ENCODE measurements around the gene COL23A1. TPM values are rescaled to one million over a fixed set of nuclear protein-coding genes. Genes with fewer than 3 reads are reported as not detected.

The COL23A1 gene
- total and polyA plus RNA-seq, 2 experiments from 2014 or later, result 4.8 to 8.2 TPM

DNA sequence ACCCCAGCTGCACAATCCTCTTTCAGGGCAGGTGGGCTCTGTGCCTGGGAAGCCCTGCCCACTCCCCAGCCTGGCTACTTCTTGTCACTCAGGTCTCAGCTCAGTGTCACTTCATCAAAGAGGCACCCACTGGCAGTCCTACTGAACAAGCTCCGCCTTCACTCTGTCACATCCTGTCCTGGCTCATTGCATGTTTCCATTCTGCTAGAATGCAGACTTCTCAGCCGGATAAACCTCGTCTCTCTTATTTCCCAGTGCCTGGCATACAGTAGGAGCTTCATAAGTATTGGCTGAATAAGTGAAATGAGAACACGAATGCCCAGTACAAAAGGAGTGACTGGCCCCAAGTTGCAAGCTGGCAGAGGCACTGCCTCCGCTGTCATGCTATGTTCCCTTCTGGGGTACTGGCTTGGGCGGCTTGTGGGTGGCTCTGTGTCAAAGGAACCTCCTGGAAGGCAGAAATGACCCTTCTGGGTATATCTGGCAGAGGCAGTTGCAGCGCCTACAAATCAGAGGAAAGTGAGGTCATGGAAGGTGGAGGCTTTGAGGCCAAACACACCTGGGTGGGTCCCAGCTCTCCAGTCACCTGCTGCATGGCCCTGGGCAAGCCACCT lies 259.3 kb downstream of the COL23A1 start:
- no peak overlapping the region for H3K4me2 ChIP-seq
- peaks cover 8% of the 10 kb centered on the region for H3K27me3 Mint-ChIP-seq (ENCODE audit: insufficient read depth, low read depth, poor library complexity)
- peaks cover 22% of the 10 kb centered on the region for H3K4me1 Mint-ChIP-seq
- no peak overlapping the region; the same call in 2 of the 3 replicates for H3K4me3 Mint-ChIP-seq
- no peaks in the 10 kb centered on the region for H3K9me3 Mint-ChIP-seq
- H2AFZ ChIP-seq, result no peak overlapping the region
- H3K36me3 Mint-ChIP-seq (ENCODE audit: low read depth), result no peaks in the 10 kb centered on the region
- ATAC-seq (no peak), DNase-seq (ENCODE audit: low spot score) (no peak)
- peak overlapping the region; percentile 77; the same call in 1 of the 2 replicates for H3K27ac Mint-ChIP-seq
- H3K27me3 ChIP-seq (ENCODE audit: insufficient read depth), result no peaks in the 10 kb centered on the region
- no peaks in the 10 kb centered on the region for H3F3A ChIP-seq (replicated peaks; ENCODE audit: low read depth)
- no peaks in the 10 kb centered on the region for H4K20me1 ChIP-seq (replicated peaks; ENCODE audit: insufficient read depth)
- no peak overlapping the region for H3K27ac ChIP-seq (ENCODE audit: low read depth)
- H3K79me2 ChIP-seq (replicated peaks; ENCODE audit: insufficient read depth), result no peaks in the 10 kb centered on the region
- peaks cover 7% of the 10 kb centered on the region for H3K4me1 ChIP-seq (ENCODE audit: insufficient read depth)
- TF ChIP-seq, protein P1, sequence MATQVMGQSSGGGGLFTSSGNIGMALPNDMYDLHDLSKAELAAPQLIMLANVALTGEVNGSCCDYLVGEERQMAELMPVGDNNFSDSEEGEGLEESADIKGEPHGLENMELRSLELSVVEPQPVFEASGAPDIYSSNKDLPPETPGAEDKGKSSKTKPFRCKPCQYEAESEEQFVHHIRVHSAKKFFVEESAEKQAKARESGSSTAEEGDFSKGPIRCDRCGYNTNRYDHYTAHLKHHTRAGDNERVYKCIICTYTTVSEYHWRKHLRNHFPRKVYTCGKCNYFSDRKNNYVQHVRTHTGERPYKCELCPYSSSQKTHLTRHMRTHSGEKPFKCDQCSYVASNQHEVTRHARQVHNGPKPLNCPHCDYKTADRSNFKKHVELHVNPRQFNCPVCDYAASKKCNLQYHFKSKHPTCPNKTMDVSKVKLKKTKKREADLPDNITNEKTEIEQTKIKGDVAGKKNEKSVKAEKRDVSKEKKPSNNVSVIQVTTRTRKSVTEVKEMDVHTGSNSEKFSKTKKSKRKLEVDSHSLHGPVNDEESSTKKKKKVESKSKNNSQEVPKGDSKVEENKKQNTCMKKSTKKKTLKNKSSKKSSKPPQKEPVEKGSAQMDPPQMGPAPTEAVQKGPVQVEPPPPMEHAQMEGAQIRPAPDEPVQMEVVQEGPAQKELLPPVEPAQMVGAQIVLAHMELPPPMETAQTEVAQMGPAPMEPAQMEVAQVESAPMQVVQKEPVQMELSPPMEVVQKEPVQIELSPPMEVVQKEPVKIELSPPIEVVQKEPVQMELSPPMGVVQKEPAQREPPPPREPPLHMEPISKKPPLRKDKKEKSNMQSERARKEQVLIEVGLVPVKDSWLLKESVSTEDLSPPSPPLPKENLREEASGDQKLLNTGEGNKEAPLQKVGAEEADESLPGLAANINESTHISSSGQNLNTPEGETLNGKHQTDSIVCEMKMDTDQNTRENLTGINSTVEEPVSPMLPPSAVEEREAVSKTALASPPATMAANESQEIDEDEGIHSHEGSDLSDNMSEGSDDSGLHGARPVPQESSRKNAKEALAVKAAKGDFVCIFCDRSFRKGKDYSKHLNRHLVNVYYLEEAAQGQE (IDR thresholded peaks at IDR 0.05; ENCODE audit: unreplicated experiment), result no peak
- no peak for TF ChIP-seq NANOG (IDR thresholded peaks at IDR 0.05; ENCODE audit: borderline replicate concordance)
- TF ChIP-seq CREB1 (CRISPR knock-in tag; IDR thresholded peaks at IDR 0.05; ENCODE audit: low read depth), result no peak
- TF ChIP-seq, protein P2, sequence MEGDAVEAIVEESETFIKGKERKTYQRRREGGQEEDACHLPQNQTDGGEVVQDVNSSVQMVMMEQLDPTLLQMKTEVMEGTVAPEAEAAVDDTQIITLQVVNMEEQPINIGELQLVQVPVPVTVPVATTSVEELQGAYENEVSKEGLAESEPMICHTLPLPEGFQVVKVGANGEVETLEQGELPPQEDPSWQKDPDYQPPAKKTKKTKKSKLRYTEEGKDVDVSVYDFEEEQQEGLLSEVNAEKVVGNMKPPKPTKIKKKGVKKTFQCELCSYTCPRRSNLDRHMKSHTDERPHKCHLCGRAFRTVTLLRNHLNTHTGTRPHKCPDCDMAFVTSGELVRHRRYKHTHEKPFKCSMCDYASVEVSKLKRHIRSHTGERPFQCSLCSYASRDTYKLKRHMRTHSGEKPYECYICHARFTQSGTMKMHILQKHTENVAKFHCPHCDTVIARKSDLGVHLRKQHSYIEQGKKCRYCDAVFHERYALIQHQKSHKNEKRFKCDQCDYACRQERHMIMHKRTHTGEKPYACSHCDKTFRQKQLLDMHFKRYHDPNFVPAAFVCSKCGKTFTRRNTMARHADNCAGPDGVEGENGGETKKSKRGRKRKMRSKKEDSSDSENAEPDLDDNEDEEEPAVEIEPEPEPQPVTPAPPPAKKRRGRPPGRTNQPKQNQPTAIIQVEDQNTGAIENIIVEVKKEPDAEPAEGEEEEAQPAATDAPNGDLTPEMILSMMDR (conservative IDR thresholded peaks at IDR 0.05; ENCODE audit: low read depth in 2 of 2), result no peak
- TF ChIP-seq, protein P3, sequence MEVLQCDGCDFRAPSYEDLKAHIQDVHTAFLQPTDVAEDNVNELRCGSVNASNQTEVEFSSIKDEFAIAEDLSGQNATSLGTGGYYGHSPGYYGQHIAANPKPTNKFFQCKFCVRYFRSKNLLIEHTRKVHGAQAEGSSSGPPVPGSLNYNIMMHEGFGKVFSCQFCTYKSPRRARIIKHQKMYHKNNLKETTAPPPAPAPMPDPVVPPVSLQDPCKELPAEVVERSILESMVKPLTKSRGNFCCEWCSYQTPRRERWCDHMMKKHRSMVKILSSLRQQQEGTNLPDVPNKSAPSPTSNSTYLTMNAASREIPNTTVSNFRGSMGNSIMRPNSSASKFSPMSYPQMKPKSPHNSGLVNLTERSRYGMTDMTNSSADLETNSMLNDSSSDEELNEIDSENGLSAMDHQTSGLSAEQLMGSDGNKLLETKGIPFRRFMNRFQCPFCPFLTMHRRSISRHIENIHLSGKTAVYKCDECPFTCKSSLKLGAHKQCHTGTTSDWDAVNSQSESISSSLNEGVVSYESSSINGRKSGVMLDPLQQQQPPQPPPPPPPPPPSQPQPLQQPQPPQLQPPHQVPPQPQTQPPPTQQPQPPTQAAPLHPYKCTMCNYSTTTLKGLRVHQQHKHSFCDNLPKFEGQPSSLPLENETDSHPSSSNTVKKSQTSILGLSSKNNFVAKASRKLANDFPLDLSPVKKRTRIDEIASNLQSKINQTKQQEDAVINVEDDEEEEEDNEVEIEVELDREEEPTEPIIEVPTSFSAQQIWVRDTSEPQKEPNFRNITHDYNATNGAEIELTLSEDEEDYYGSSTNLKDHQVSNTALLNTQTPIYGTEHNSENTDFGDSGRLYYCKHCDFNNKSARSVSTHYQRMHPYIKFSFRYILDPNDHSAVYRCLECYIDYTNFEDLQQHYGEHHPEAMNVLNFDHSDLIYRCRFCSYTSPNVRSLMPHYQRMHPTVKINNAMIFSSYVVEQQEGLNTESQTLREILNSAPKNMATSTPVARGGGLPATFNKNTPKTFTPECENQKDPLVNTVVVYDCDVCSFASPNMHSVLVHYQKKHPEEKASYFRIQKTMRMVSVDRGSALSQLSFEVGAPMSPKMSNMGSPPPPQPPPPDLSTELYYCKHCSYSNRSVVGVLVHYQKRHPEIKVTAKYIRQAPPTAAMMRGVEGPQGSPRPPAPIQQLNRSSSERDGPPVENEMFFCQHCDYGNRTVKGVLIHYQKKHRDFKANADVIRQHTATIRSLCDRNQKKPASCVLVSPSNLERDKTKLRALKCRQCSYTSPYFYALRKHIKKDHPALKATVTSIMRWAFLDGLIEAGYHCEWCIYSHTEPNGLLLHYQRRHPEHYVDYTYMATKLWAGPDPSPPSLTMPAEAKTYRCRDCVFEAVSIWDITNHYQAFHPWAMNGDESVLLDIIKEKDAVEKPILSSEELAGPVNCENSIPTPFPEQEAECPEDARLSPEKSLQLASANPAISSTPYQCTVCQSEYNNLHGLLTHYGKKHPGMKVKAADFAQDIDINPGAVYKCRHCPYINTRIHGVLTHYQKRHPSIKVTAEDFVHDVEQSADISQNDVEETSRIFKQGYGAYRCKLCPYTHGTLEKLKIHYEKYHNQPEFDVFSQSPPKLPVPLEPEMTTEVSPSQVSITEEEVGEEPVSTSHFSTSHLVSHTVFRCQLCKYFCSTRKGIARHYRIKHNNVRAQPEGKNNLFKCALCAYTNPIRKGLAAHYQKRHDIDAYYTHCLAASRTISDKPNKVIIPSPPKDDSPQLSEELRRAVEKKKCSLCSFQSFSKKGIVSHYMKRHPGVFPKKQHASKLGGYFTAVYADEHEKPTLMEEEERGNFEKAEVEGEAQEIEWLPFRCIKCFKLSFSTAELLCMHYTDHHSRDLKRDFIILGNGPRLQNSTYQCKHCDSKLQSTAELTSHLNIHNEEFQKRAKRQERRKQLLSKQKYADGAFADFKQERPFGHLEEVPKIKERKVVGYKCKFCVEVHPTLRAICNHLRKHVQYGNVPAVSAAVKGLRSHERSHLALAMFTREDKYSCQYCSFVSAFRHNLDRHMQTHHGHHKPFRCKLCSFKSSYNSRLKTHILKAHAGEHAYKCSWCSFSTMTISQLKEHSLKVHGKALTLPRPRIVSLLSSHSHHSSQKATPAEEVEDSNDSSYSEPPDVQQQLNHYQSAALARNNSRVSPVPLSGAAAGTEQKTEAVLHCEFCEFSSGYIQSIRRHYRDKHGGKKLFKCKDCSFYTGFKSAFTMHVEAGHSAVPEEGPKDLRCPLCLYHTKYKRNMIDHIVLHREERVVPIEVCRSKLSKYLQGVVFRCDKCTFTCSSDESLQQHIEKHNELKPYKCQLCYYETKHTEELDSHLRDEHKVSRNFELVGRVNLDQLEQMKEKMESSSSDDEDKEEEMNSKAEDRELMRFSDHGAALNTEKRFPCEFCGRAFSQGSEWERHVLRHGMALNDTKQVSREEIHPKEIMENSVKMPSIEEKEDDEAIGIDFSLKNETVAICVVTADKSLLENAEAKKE (CRISPR knock-in tag; IDR thresholded peaks at IDR 0.05), result no peak
- TF ChIP-seq POLR2AphosphoS5 (IDR thresholded peaks at IDR 0.05; ENCODE audit: low read depth), result no peak
- TF ChIP-seq ZNF114 (CRISPR knock-in tag; IDR thresholded peaks at IDR 0.05), result no peak
- TF ChIP-seq, protein P4, sequence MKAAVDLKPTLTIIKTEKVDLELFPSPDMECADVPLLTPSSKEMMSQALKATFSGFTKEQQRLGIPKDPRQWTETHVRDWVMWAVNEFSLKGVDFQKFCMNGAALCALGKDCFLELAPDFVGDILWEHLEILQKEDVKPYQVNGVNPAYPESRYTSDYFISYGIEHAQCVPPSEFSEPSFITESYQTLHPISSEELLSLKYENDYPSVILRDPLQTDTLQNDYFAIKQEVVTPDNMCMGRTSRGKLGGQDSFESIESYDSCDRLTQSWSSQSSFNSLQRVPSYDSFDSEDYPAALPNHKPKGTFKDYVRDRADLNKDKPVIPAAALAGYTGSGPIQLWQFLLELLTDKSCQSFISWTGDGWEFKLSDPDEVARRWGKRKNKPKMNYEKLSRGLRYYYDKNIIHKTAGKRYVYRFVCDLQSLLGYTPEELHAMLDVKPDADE (IDR thresholded peaks at IDR 0.05), result no peak
- TF ChIP-seq EZH2phosphoT487 (IDR thresholded peaks at IDR 0.05; ENCODE audit: unreplicated experiment), result no peak
- no peak for TF ChIP-seq ZNF331 (CRISPR knock-in tag; IDR thresholded peaks at IDR 0.05; ENCODE audit: low read depth)
- no peak for TF ChIP-seq JUNB (IDR thresholded peaks at IDR 0.05; ENCODE audit: unreplicated experiment)
- no peaks in the 10 kb centered on the region for H3K36me3 ChIP-seq (ENCODE audit: insufficient read depth)
- H3K9me2 ChIP-seq (ENCODE audit: insufficient read depth), result no peaks in the 10 kb centered on the region
- H3K4me3 ChIP-seq, result no peak overlapping the region

All from GM23338 (cell line).